Frontal cortex (tissue), 4 donors: ENCODE measurements around the gene KTI12. TPM values are rescaled to one million over a fixed set of nuclear protein-coding genes. Genes with fewer than 3 reads are reported as not detected.
A peak's percentile ranks its signal among the peaks of the same experiment; 100 is the strongest.
"Not testable (repeated sequence)": the region's sequence is repeated elsewhere in the genome, so short reads cannot be mapped to it uniquely, and the experiment has no call there.

Experiments
- DNase-seq, 2 donors: peaks; one replicate each; pipeline ENCODE4 v3.0.0; 2012; ENCODE audit warnings: low spot score in 2 of 2
- FAIRE-seq: peaks from 2 replicates; lab custom pipeline; 2012; peaks lifted over from hg19 to GRCh38; lab: Jason Lieb, UNC
- total RNA-seq: library from RNA; depleted of rRNA; stranded (reverse); fragments of >200 nt; gene quantifications from one replicate; pipeline ENCODE4 v1.2.3, GENCODE V29; 2014
- donor health status: control.
- donor health status: control.
- donor health status: control.

The KTI12 gene, protein sequence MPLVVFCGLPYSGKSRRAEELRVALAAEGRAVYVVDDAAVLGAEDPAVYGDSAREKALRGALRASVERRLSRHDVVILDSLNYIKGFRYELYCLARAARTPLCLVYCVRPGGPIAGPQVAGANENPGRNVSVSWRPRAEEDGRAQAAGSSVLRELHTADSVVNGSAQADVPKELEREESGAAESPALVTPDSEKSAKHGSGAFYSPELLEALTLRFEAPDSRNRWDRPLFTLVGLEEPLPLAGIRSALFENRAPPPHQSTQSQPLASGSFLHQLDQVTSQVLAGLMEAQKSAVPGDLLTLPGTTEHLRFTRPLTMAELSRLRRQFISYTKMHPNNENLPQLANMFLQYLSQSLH
- total RNA-seq = 9.0 TPM

DNA sequence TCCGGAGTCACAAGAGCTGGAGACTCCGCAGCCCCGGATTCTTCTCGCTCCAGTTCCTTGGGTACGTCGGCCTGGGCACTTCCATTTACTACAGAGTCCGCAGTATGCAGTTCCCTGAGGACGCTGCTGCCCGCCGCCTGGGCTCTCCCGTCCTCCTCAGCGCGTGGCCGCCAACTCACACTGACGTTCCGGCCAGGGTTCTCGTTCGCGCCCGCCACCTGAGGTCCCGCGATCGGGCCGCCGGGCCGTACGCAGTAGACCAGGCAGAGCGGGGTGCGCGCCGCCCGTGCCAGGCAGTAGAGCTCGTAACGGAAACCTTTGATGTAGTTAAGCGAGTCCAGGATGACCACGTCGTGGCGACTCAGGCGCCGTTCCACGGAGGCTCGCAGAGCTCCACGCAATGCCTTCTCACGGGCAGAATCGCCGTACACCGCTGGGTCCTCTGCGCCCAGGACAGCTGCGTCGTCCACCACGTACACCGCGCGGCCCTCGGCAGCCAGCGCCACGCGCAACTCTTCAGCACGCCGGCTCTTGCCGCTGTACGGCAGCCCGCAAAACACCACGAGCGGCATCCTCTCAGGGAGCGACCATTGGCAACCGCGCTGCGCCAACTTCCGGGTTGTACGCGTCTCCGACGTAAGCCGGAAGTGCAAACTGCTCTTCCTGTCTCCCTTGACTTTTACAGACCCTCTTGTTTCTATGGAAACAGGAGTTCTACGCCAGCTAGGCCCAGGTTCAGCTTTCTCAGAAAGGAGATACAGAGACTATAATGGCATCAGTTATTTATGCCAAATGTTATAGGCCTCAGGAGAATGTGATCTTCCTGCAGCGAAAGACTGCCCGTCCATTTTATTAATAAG lies at the start of gene KTI12:
Gene KTI12 (minus strand): TSS at position 621 of the 860 bp plus-strand sequence. CDS start 49 bp downstream, at position 572.
- no peak for FAIRE-seq
- DNase-seq = peak; percentile 77 to 83

DNA sequence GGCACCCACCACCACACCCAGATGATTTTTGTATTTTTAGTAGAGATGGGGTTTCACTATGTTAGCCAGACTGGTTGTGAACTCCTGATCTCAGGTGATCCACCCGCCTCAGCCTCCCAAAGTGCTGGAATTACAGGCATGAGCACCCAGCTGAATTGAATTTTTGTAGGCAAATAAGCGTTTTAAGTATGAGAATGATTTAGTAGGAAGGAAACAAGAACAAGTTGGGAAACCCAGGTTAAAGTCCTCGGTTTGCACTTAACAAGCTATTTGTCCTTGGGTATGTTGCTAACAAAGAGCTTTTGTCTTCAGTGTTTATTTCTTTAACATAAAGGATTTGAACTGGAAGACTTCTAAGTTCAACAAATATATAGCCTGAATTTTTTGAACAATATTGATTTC lies 46.4 kb upstream of the KTI12 start:
- DNase-seq (no peak), FAIRE-seq (no peak)

DNA sequence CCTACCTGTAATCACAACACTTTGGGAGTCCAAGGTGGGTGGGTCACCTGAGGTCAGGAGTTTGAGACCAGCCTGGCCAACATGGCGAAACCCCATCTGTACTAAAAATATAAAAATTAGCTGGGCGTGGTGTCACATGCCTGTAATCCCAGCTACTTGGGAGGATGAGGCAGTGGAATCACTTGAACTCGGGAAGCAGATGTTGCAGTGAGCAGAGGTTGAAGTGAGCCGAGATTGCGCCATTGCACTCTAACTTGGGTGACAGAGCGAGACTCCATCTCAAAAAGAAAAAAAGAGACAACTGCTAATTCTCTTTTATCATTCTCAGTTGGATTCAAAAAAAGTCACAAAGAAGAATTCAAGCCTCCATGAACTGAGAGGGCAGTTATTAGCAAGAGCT lies 43.7 kb upstream of the KTI12 start:
- DNase-seq, FAIRE-seq: not testable (repeated sequence)

GRCh38 chr1:52072291-52072690 lies 38.7 kb upstream of the KTI12 start:
- no peak for FAIRE-seq
- DNase-seq = no peak

DNA sequence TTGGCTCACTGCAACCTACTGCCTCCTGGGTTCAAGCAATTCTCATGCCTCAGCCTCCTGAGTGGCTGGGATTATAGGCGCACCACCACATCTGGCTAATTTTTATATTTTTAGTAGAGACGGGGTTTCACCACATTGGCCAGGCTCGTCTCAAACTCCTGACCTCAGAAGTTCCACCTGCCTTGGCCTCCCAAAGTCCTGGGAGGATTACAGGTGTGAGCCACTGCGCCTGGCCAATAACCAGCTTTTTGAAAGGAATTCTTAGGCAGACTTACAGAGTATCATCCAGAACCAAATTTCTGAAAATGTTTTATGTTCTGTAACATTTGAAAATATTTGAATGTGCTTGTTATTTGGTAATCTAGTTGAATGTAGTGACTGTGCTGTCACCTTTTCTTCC lies 37.1 kb upstream of the KTI12 start:
- FAIRE-seq (no peak), DNase-seq (no peak)

- FAIRE-seq = no peak
- DNase-seq = no peak
Measured at GRCh38 chr1:52063192-52063591, 29.6 kb upstream of the KTI12 start.

DNA sequence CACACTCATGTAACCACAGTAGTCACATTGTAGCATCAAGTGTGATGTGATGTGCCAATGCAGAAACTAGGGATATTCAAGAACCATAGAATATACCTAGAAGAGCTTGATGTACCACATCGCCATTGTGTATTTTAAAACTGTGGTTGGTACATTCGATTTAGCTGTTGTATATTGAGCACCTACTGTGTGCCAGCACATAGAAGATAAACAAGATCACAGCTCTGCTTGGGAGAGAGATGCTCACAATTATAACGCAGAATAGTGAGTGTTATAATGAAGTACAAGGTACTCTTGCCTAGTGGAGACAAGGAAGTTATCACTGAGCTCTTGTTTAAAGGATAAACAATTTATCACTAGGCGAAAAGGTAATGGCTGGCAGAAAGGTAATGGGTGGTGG lies 27.2 kb upstream of the KTI12 start:
- FAIRE-seq = no peak
- DNase-seq = no peak

- no peak for DNase-seq
- FAIRE-seq = no peak
Measured at GRCh38 chr1:52059888-52060287, 26.3 kb upstream of the KTI12 start.

- DNase-seq = no peak
- no peak for FAIRE-seq
Measured at GRCh38 chr1:52059321-52059720, 25.7 kb upstream of the KTI12 start.

- FAIRE-seq (no peak), DNase-seq (no peak)
Measured at GRCh38 chr1:52057876-52058415, 24.3 kb upstream of the KTI12 start.

- FAIRE-seq (no peak), DNase-seq (no peak)
Measured at GRCh38 chr1:52057255-52057654, 23.6 kb upstream of the KTI12 start.

DNA sequence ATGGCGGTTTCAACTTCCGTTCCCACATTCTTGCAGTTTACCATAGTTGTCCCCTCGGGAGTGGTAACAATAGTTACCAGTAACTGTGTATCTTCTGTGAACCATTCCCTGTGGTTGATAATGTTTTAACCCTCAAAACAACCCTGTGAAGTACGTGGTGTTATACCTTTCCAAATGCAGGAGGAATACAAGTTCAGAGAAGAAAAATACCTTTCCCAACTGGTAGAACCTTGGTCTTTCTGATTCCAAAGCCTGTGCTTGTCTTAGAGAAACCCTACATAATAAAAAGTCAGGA lies 23.3 kb upstream of the KTI12 start:
- FAIRE-seq (no peak), DNase-seq (no peak)

- DNase-seq = peak; percentile 88
- no peak for FAIRE-seq
Measured at GRCh38 chr1:52056163-52056936, 22.7 kb upstream of the KTI12 start, which contains the start of gene BTF3L4. TSS of gene BTF3L4 (plus strand) at chr1:52056295. CDS start at chr1:52059848, 3,553 bp downstream.

GRCh38 chr1:52055866-52056162 lies 22.2 kb upstream of the KTI12 start:
- no peak for FAIRE-seq
- DNase-seq = no peak

DNA sequence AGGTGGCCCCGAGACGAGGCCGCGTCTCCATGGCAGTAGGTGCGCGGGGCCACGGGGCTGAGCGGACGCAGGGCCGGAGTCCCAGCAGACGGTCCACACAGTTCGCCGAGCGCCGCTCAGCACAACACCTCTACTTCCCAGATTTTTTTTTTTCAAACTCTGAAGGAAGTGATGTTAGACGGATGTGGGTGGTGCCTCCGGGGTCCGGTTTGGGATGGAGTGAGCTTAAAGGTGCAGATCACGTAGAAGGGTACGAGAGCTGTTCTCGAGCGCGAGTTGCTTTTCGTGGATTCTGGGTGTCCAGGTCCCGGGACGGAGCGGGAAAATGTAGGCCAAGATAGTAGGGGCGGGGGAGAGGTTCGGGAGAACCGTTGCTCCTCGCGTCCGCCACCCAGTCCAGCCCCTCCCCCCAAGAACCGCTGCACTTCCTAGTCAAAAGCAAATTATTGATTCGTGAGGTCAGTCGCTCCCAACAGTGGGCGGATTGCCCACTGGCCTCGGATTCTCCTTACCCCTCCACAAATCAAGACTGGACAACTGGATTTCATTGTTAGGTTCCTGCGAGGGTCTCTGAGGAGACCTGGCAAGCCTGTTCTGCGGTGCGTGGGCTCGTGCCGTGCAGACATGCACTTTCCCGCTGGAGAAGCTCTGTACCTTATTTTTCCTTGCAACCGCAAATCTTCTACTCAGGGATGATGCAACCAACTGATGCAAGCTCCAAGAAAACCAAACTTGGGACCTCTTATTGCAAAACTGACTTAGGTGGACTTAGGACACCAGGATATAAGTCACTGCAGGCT lies 21.7 kb upstream of the KTI12 start, which contains the start of gene TXNDC12:
Gene TXNDC12 (minus strand): TSS at position 126 of the 800 bp plus-strand sequence. CDS start 95 bp downstream, at position 31.
- DNase-seq (peak; percentile 75 to 81), FAIRE-seq (no peak)

DNA sequence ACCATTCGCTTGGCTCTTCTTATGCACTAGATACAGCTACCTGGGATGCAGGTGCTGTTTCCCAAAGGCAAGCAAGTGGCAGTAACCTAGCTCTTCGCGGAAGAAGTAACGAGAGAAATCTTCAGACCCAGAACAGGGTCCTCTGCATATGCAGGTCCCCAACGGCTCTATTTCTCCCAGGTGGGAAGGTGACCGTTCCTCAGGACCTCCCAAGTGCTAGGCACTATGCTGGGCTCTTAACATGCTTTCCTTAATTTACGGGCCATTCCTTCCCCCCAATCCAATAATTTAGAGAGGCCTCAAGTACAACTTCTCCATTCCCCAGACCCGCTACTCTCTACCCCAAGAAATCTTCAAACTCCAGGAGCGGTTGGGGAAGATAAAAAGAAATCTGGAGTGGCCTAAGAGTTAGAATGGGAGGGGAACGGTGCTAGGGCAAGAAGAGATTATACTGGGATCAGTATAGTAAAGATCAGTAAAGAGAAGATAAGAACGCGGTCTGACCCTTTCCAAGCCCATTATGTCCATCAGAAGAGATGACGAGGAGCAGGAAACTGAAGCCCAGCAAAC lies 21.0 kb upstream of the KTI12 start:
- FAIRE-seq (no peak), DNase-seq (no peak)

DNA sequence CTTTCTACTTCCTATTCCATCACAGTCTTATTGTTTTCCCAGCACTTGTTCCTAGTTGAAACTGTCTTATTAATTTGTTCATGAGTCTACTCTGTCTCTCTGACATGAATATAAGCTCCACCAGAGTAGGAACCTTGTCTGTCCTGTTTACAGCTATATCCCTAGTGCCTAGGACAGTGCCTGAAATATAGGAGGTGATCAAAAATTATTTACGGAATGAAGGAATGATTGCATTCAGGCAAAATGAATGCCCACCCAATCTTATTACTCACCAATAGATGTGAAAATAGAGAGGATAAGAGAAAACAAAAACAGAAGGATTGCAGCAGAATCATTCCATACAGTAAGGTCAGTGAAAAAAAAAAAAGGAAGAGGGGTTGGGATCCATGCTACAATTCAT lies 20.3 kb upstream of the KTI12 start:
- FAIRE-seq (no peak), DNase-seq (no peak)

DNA sequence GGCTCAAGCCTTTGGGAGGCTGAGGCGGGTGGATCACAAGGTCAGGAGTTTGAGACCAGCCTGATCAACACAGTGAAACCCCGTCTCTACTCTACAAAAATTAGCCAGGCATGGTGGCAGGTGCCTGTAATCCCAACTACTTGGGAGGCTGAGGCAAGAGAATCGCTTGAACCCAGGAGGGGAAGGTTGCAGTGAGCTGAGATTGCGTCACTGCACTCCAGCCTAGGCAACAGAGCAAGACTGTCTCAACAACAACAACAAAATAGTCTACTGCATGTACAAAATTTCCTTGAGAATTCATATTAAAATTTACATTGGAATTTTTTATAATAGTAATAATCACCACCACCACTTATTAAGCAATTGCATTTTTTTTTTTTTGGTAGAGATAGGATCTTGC lies 15.7 kb upstream of the KTI12 start:
- FAIRE-seq, DNase-seq: not testable (repeated sequence)

- not testable (repeated sequence) for DNase-seq, FAIRE-seq
Measured at GRCh38 chr1:52045666-52046195, 12.1 kb upstream of the KTI12 start.
